HG03175 (cell line): Measurements from ENCODE around the gene MAP7.
"Not testable (repeated sequence)": the region's sequence is repeated elsewhere in the genome, so short reads cannot be mapped to it uniquely, and the experiment has no call there.

ENCODE experiments used
- ATAC-seq: cut with Tn5 transposase; IDR thresholded peaks from one replicate; pipeline ENCODE4 v1.9.1; 2021; ENCODE audit warnings: mild to moderate bottlenecking, moderate library complexity; ENCODE audit not compliant: unreplicated experiment

The MAP7 gene

GRCh38 chr6:136471922-136472321 is 78.3 kb downstream of the MAP7 start:
- ATAC-seq, result no peak

- ATAC-seq, result no peak
These were observed 78.8 kb downstream of the MAP7 start for GRCh38 chr6:136471372-136471771.

GRCh38 chr6:136470044-136470443 is 80.2 kb downstream of the MAP7 start:
- no peak for ATAC-seq

GRCh38 chr6:136469154-136469553 is 81.1 kb downstream of the MAP7 start:
- no peak for ATAC-seq

- no peak for ATAC-seq
These were observed 81.5 kb downstream of the MAP7 start for GRCh38 chr6:136468711-136469110.

- no peak for ATAC-seq
These were observed 83.0 kb downstream of the MAP7 start for GRCh38 chr6:136467186-136467585.

GRCh38 chr6:136466777-136467176 is 83.4 kb downstream of the MAP7 start:
- ATAC-seq, result no peak

GRCh38 chr6:136465766-136466303 is 84.4 kb downstream of the MAP7 start:
- no peak for ATAC-seq

GRCh38 chr6:136464874-136465273 is 85.3 kb downstream of the MAP7 start:
- no peak for ATAC-seq

- peak; percentile 49 for ATAC-seq
These were observed 86.1 kb downstream of the MAP7 start for GRCh38 chr6:136464148-136464547.

GRCh38 chr6:136463743-136464142 is 86.5 kb downstream of the MAP7 start:
- ATAC-seq, result no peak

GRCh38 chr6:136446579-136447187 is 103.5 kb downstream of the MAP7 start:
- ATAC-seq, result no peak

GRCh38 chr6:136446145-136446544 is 104.1 kb downstream of the MAP7 start:
- ATAC-seq, result no peak

- ATAC-seq, result no peak
These were observed 105.2 kb downstream of the MAP7 start for GRCh38 chr6:136445063-136445462.

- no peak for ATAC-seq
These were observed 110.0 kb downstream of the MAP7 start for GRCh38 chr6:136440203-136440602.

GRCh38 chr6:136439514-136440190 is 110.6 kb downstream of the MAP7 start:
- ATAC-seq, result no peak

- no peak for ATAC-seq
These were observed 111.8 kb downstream of the MAP7 start for GRCh38 chr6:136438441-136438840.

- ATAC-seq, result no peak
These were observed 113.0 kb downstream of the MAP7 start for GRCh38 chr6:136437246-136437645.

- no peak for ATAC-seq
These were observed 115.1 kb downstream of the MAP7 start for GRCh38 chr6:136435101-136435500.

GRCh38 chr6:136431306-136431705 is 118.9 kb downstream of the MAP7 start:
- not testable (repeated sequence) for ATAC-seq

GRCh38 chr6:136429264-136430065 is 120.8 kb downstream of the MAP7 start:
- ATAC-seq, result no peak

- ATAC-seq, result no peak
These were observed 122.9 kb downstream of the MAP7 start for GRCh38 chr6:136427378-136427717.
